K562 (cell line): ENCODE measurements around the gene AIDA. TPM values are rescaled to one million over a fixed set of nuclear protein-coding genes. Genes with fewer than 3 reads are reported as not detected.

Source experiments
- ASH1L ChIP-seq: fragments of 450-650 bp; IDR thresholded peaks from 2 replicates; pipeline ENCODE4 v1.6.1; 2018; ENCODE audit warnings: borderline replicate concordance, mild to moderate bottlenecking, low read depth; ENCODE audit not compliant: partially characterized antibody
- BACH1 ChIP-seq: fragments of 200-800 bp; sonication (Bioruptor generic); IDR thresholded peaks from 2 replicates; pipeline ENCODE4 v1.6.1; 2016; ENCODE audit warnings: missing genetic modification characterization, missing compliant biosample characterization
- BCOR ChIP-seq: fragments of 450-650 bp; IDR thresholded peaks from 2 replicates; pipeline ENCODE4 v1.6.1; 2016
- EP400 ChIP-seq: fragments of 450-650 bp; IDR thresholded peaks from 2 replicates; pipeline ENCODE4 v1.6.1; 2017; ENCODE audit warnings: antibody characterized with exemption, mild to moderate bottlenecking, moderate library complexity
- GMEB1 ChIP-seq: fragments of 250-450 bp; sonication (Bioruptor Pico); IDR thresholded peaks from 2 replicates; pipeline ENCODE4 v1.4.0; 2020; ENCODE audit warnings: mild to moderate bottlenecking
- HMBOX1 ChIP-seq: sonication (generic); IDR thresholded peaks from 2 replicates; pipeline ENCODE4 v1.6.1; 2016
- KDM5B ChIP-seq: fragments of 200-600 bp; sonication (generic); IDR thresholded peaks from 2 replicates; pipeline ENCODE4 v1.6.1; 2012; ENCODE audit warnings: low read depth, mild to moderate bottlenecking, moderate library complexity, low read length, control low read depth, inconsistent platforms; ENCODE audit not compliant: insufficient replicate concordance
- NRF1 ChIP-seq, 2 experiments: fragments of 450-650 bp; IDR thresholded peaks in 1 of 2; conservative IDR thresholded peaks in 1 of 2; 2 replicates each; pipeline ENCODE4 v1.6.1; 2014; ENCODE audit warnings: mild to moderate bottlenecking in 2 of 2
- RFX1 ChIP-seq: fragments of 450-650 bp; IDR thresholded peaks from 2 replicates; pipeline ENCODE4 v1.6.1; 2016; ENCODE audit warnings: mild to moderate bottlenecking, moderate library complexity
- RNF2 ChIP-seq: sonication (generic); IDR thresholded peaks from 2 replicates; pipeline ENCODE4 v1.6.1; 2016
- SMARCB1 ChIP-seq: IDR thresholded peaks from 2 replicates; pipeline ENCODE4 v1.6.1; 2011; ENCODE audit warnings: improper control_type of control experiment, low read depth; ENCODE audit not compliant: insufficient read length
- TAF15 ChIP-seq: fragments of 200-400 bp; formaldehyde crosslinking; IDR thresholded peaks from 2 replicates; pipeline ENCODE4 v1.6.1; 2017; ENCODE audit warnings: mild to moderate bottlenecking, low read depth, low read length, moderate library complexity
- TSC22D4 ChIP-seq: fragments of 450-650 bp; IDR thresholded peaks from 2 replicates; pipeline ENCODE4 v1.6.1; 2016; ENCODE audit warnings: missing genetic modification characterization, missing biosample characterization, control low read depth
- ZBTB40 ChIP-seq, 2 experiments: fragments of 450-650 bp in 1 of 2; sonication (generic) in 1 of 2; formaldehyde crosslinking in 1 of 2; IDR thresholded peaks; 2 replicates each; pipeline versions ENCODE4 v1.7.1 to v1.9.0; 2016 to 2022; ENCODE audit warnings: inconsistent platforms in 1 of 2, mild to moderate bottlenecking in 1 of 2, missing genetic modification reagents in 1 of 2
- ZNF224 ChIP-seq: sonication (generic); formaldehyde crosslinking; IDR thresholded peaks from 2 replicates; pipeline ENCODE4 v1.8.0; 2022; ENCODE audit warnings: mild to moderate bottlenecking, missing genetic modification reagents
- ZNF644 ChIP-seq: fragments of 200-800 bp; sonication (Bioruptor generic); IDR thresholded peaks from 2 replicates; pipeline ENCODE4 v1.6.1; 2016; ENCODE audit warnings: low read depth, missing genetic modification characterization, missing compliant biosample characterization
- polyA plus RNA-seq, 8 experiments: library from polyadenylated mRNA; depleted of rRNA in 4 of 8; stranded (reverse) in 5 of 8; unstranded in 3 of 8; fragments of >200 nt; fragmentation: Nextera tagmentation in 2 of 8; fragmentation: Illumina TruSeq in 1 of 8; extraction: Ambion mirVana in 2 of 8; extraction: Trizol in 1 of 8; gene quantifications; 2 replicates each; pipeline versions ENCODE4 v1.2.1 to v1.2.3, GENCODE V29; 2011 to 2014; ENCODE audit warnings: inconsistent platforms in 1 of 8, missing spikeins in 1 of 8
- total RNA-seq, 7 experiments: library from RNA; depleted of rRNA in 6 of 7; stranded (reverse); fragments of >200 nt in 6 of 7; fragmentation: Illumina TruSeq in 2 of 7; extraction: Trizol in 2 of 7; gene quantifications; 2 replicates each; pipeline versions ENCODE4 v1.2.1 to v1.2.3, GENCODE V29; 2011 to 2021; ENCODE audit warnings: low replicate concordance in 1 of 7

Gene AIDA
- total and polyA plus RNA-seq, 9 of the 15 experiments (the other 6 are each of a cell fraction or from before 2014, with no cell fraction given): 18.2 to 77.9 (median 24.9) TPM

- peak; percentile 86 for TF ChIP-seq ZBTB40 (IDR thresholded peaks at IDR 0.05)
- no peak for TF ChIP-seq ZBTB40 (CRISPR knock-in tag; IDR thresholded peaks at IDR 0.05)
- no peak; the same call in 1 of the 2 replicates for TF ChIP-seq ZNF644 (tag)
- TF ChIP-seq ZNF224 (CRISPR knock-in tag): no peak
- no peak for TF ChIP-seq RFX1
- no peak for TF ChIP-seq TSC22D4 (tag)
- TF ChIP-seq ASH1L: no peak
- TF ChIP-seq HMBOX1: no peak
- TF ChIP-seq SMARCB1: no peak
- peak; percentile 69 for TF ChIP-seq EP400
- peak; percentile 95 to 96 for TF ChIP-seq NRF1 (conservative IDR thresholded peaks at IDR 0.05 in 1 of 2, IDR thresholded peaks at IDR 0.05 in 1 of 2)
- no peak for TF ChIP-seq BCOR
- TF ChIP-seq TAF15: no peak
- no peak; the same call in 1 of the 2 replicates for TF ChIP-seq RNF2
- peak; percentile 26; the same call in 1 of the 2 replicates for TF ChIP-seq GMEB1 (CRISPR knock-in tag)
- no peak; the same call in 1 of the 2 replicates for TF ChIP-seq BACH1 (tag)
- peak; percentile 50 for TF ChIP-seq KDM5B
Measured at GRCh38 chr1:222713091-222713961, 1.0 kb upstream of the AIDA start (continued).
